Thyroid gland (tissue), 4 donors: ENCODE measurements around the gene RASGRF1. TPM values are rescaled to one million over a fixed set of nuclear protein-coding genes. Genes with fewer than 3 reads are reported as not detected.
A peak's percentile ranks its signal among the peaks of the same experiment; 100 is the strongest.

Source experiments
- DNase-seq, 2 donors: peaks; one replicate each; pipeline ENCODE4 v3.0.0-alpha.2; 2019
- H3K27ac ChIP-seq, 3 donors: fragments of 200-600 bp; sonication (generic); 1 replicate in 2 of 3; 2 replicates in 1 of 3; pipeline ENCODE4 v1.5.1; 2016 to 2019; ENCODE audit warnings: mild to moderate bottlenecking in 1 of 3, moderate library complexity in 1 of 3
- H3K27me3 ChIP-seq: fragments of 200-600 bp; sonication (generic); one replicate; pipeline ENCODE4 v1.5.1; 2019
- H3K36me3 ChIP-seq, 2 donors: fragments of 200-600 bp; sonication (generic); one replicate each; pipeline ENCODE4 v1.5.1; 2016 to 2019
- H3K4me1 ChIP-seq, 2 donors: fragments of 200-600 bp; sonication (generic); one replicate each; pipeline ENCODE4 v1.5.1; 2017 to 2019
- H3K4me3 ChIP-seq, 3 donors: fragments of 200-600 bp; sonication (generic); replicated peaks in 1 of 3; 1 replicate in 2 of 3; 2 replicates in 1 of 3; pipeline ENCODE4 v1.5.1; 2016; ENCODE audit warnings: mild to moderate bottlenecking in 1 of 3
- H3K9me3 ChIP-seq: fragments of 200-600 bp; sonication (generic); one replicate; pipeline ENCODE4 v1.5.1; 2017
- CTCF ChIP-seq, 6 experiments: fragments of 200-600 bp in 3 of 6; fragments of 450-650 bp in 3 of 6; sonication (generic) in 3 of 6; IDR thresholded peaks; one replicate each; pipeline ENCODE4 v1.5.1; 2016 to 2019; ENCODE audit warnings: antibody characterized with exemption in 6 of 6, mild to moderate bottlenecking in 2 of 6, inconsistent platforms in 1 of 6, moderate library complexity in 1 of 6
- POLR2A ChIP-seq, 2 donors: fragments of 450-650 bp; IDR thresholded peaks; one replicate each; pipeline ENCODE4 v1.6.1; 2017; ENCODE audit warnings: antibody characterized with exemption in 2 of 2, mild to moderate bottlenecking in 2 of 2, moderate library complexity in 1 of 2
- WGBS, 2 donors: methylation state at CpG; one replicate each; pipeline ENCODE4 v1.1.5; 2017; 5-methylcytosine and 5-hydroxymethylcytosine counted together
- intact Hi-C: fragments of 100-400 bp; cut with DNase I; formaldehyde crosslinking; loops from one replicate; pipeline ENCODE4 v1.15.1; 2023
- total RNA-seq, 4 donors: library from RNA; depleted of rRNA; stranded (reverse); fragments of >200 nt; gene quantifications; one replicate each; pipeline ENCODE4 v1.2.3, GENCODE V29; 2016

RASGRF1 gene
- total RNA-seq, 4 donors from 2014 or later = 0.40 TPM; not detected in 3

GRCh38 chr15:78933823-78934654, 156.5 kb downstream of the RASGRF1 start:
- WGBS, 2 donors = 51 to 57% methylated on average over 16 to 20 of the region's 20 CpGs
- Histone ChIP-seq H3K27ac (peak overlapping the region in 1 of 3 donors; percentile 41), H3K4me3 (no peak overlapping the region), H3K4me1 (peaks cover 0 to 15% of the 10 kb centered on the region in 2 donors), H3K27me3 (no peaks in the 10 kb centered on the region), H3K9me3 (no peaks in the 10 kb centered on the region), H3K36me3 (no peaks in the 10 kb centered on the region)
- TF ChIP-seq CTCF (IDR thresholded peaks at IDR 0.05) (no peak), POLR2A (IDR thresholded peaks at IDR 0.05) (no peak)
- intact Hi-C loops = no loop called here
- peak; percentile 49 to 66 for DNase-seq

- no peaks in the 10 kb centered on the region for H3K9me3 ChIP-seq
- no peaks in the 10 kb centered on the region for H3K36me3 ChIP-seq
- DNase-seq = no peak
- intact Hi-C loops = no loop called here
- H3K4me1 ChIP-seq = peaks cover 0 to 15% of the 10 kb centered on the region in 2 donors
- H3K4me3 ChIP-seq = no peak overlapping the region
- H3K27me3 ChIP-seq = no peaks in the 10 kb centered on the region
- TF ChIP-seq POLR2A (IDR thresholded peaks at IDR 0.05) (no peak), CTCF (IDR thresholded peaks at IDR 0.05) (no peak)
- H3K27ac ChIP-seq = no peak overlapping the region
- 76 to 80% methylated on average over 9 to 12 of the region's 12 CpGs for WGBS, 2 donors
These were observed 157.3 kb downstream of the RASGRF1 start for GRCh38 chr15:78933187-78933822.

GRCh38 chr15:78932258-78932808, 158.2 kb downstream of the RASGRF1 start:
- Histone ChIP-seq H3K4me1 (peaks cover 0 to 11% of the 10 kb centered on the region in 2 donors), H3K27ac (no peak overlapping the region), H3K9me3 (no peaks in the 10 kb centered on the region), H3K27me3 (no peaks in the 10 kb centered on the region), H3K36me3 (no peaks in the 10 kb centered on the region), H3K4me3 (no peak overlapping the region)
- WGBS, 2 donors = 76 to 85% methylated on average over 4 to 13 of the region's 13 CpGs
- TF ChIP-seq POLR2A (IDR thresholded peaks at IDR 0.05) (no peak), CTCF (IDR thresholded peaks at IDR 0.05) (no peak)
- no peak for DNase-seq
- intact Hi-C loops = no loop called here

GRCh38 chr15:78931439-78932257, 158.9 kb downstream of the RASGRF1 start:
- intact Hi-C loops = no loop called here
- WGBS, 2 donors = 88 to 91% methylated on average over 20 to 21 of the region's 21 CpGs
- no peaks in the 10 kb centered on the region for H3K36me3 ChIP-seq

More at GRCh38 chr15:78931439-78932257, 158.9 kb downstream of the RASGRF1 start:
- no peak for DNase-seq
- Histone ChIP-seq H3K27me3 (no peaks in the 10 kb centered on the region), H3K9me3 (no peaks in the 10 kb centered on the region), H3K4me3 (no peak overlapping the region), H3K27ac (no peak overlapping the region), H3K4me1 (peaks cover 0 to 11% of the 10 kb centered on the region in 2 donors)
- no peak for TF ChIP-seq CTCF (IDR thresholded peaks at IDR 0.05)
